GM18526 (cell line): Measurements from ENCODE around the gene ARHGEF10L.

Experiments
- POLR2A ChIP-seq: IDR thresholded peaks from 3 replicates; pipeline ENCODE4 v1.6.1; 2011; ENCODE audit not compliant: insufficient read length; ENCODE audit errors: extremely low read depth

ARHGEF10L gene

GRCh38 chr1:17686258-17686657 lies 146.8 kb downstream of the ARHGEF10L start:
- TF ChIP-seq POLR2A: no peak

GRCh38 chr1:17687145-17687544 lies 147.6 kb downstream of the ARHGEF10L start:
- TF ChIP-seq POLR2A: no peak

DNA sequence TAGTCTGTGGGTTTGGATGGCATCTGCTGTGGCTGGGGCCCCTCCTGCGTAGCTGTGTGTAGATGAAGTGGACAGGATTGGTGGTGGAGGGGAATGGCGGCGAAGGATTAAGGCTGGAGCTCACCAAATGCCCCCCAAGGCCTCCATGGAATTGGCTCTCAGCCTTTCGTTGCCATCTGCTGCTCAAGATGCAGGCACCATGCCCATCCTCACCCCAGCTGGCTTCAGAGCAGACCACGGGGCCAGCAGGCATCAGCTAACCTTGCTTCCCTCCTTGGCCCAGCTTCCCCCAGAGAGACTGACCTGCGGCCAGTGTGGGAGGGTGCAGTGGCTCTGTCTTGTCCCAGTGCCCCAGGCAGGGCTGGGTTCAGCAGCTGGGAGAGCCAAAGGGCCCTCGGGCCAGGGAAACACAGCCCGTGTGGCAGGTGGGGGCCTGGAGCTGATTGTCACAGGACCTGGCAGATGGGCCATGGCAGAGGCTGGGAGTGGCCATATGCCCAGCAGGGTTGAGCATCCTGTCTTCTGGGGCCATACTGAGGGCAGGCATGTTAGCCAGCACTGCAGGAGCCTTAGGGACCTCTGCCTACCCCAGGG lies 148.8 kb downstream of the ARHGEF10L start:
- TF ChIP-seq POLR2A: no peak

DNA sequence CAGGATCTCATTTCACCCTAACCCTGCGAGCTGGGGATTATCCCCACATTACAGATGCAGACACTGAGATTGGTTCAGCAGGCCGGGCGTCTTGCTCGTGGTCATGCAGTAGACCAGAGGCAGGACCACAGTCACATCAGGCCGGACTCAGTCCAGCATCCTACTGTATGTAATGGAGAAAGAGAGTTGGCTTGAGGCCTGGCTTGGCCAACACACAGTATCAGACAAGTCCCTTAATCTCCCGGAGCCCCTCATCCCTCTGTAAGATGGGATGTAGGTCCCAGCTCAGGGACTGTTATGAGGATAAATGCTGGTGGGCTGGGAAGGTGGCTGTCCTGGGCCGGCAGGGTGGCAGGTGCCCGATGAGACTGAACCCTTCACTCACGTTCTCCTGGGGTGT lies 149.5 kb downstream of the ARHGEF10L start:
- TF ChIP-seq POLR2A: no peak

DNA sequence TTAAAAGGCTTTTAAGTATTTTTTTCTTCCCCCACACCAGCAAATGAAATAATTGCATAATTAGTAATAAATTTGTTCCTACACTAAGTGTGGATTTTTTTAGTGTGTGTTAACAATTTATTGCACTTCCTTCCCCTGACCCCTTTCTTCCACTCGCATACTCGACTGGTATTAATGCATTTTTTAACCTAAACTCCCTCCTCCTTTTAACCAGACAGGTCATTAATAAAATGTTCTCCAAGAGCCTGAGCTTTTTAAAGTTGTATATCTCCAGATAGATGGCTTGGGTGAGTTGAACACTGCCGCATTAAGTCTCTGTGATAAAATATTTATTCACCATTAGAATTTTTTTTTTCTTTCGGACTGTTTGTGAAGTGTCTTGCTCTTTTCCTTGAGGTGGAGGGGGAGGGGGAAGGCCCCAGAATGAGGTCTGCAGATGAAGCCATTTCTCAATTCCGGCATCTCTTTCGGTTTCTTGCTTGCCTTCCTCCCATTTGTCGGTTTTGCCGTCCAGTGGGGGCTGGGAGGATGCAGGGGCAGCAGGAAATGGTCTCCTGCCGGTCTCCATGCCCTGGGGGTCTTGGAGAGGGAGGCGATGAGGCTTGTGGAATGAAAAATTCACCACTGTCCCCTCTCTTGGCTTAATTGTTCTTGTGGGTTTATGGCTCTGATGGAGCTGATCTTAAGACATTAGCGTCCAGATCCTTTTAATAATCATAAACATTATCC lies 151.6 kb downstream of the ARHGEF10L start:
- no peak for TF ChIP-seq POLR2A

DNA sequence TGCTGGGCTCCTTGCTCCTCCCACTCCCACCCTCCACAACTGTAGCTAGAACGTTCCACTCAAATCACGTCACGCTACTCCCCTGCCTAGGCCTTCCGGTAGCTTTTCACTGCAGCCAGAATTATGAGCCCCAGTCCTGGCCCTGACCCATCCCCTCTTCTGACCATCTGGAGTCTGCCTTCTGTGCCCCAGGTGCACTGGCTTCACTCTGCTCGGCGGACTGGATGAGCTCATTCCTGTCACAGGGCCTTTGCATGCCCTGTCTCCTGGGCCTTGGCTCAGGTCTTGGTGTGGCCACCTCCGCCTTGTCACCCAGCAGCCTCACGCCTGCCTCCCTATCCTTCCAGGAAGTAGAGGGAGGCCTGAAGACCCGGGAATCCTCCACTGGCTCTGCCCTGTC lies 153.1 kb downstream of the ARHGEF10L start:
- TF ChIP-seq POLR2A: no peak

GRCh38 chr1:17696417-17697301 lies 157.2 kb downstream of the ARHGEF10L start:
- TF ChIP-seq POLR2A: no peak

DNA sequence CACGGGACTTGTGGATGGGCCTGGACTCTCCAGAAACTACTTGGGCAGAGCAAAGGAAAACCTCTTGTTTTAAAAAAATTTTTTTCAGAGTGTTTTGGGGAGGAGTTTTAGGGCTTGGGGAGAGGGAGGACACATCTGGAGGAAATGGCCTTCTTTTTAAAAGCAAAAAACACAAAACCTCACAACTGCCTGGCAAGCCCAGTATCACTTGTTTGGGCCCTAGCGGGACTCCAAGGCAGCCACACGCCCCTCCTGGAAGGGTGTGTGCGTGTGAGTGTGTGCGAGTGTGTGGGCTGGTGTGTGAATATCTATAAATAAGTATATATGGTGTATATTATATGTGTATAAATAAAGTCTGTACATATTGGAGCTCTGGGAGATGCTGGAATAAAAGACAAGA lies 158.0 kb downstream of the ARHGEF10L start:
- no peak for TF ChIP-seq POLR2A

GRCh38 chr1:17699581-17699980 lies 160.1 kb downstream of the ARHGEF10L start:
- no peak for TF ChIP-seq POLR2A

DNA sequence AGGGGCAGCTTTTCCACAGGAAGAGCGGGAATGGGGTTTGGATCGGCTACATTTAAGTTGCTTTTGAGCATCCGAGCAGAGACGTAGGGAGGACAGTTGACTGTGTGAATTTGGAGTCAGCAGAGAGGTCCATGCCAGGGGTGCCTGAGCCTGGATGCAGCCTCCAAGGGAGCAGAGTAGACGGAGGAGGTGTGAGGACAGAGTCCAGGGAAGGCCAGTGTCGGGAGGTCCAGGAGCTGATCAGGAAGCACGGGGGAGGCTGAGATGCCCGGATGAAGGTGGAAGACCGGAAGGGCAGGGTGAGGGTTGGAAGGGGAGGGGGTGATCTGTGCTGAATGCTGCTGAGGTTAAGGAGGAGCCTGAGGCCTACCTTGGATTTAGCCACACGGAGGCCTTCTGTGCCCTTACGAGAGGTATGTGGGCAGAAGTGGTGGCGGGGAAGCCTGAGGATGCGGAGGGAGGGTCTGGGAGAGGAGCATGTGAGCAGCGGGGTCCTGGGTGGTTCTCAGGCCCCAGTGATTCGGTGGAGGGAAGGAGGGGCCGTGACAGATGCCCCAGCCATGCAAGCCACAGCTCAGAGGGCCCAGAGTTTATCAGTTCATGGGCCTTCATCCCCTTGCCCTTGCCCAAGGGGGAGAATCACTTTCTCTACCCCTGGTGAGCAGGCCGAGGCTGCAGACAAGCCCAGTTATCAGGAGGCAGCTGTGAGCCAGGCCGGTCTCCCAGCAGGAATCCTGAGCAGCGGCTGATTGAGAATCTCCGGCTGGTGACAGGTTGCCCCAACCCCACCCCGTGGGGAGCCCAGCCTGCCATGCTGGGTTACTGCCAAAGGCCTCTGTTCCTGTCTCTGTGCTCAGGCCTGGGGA lies 161.7 kb downstream of the ARHGEF10L start:
- no peak for TF ChIP-seq POLR2A

DNA sequence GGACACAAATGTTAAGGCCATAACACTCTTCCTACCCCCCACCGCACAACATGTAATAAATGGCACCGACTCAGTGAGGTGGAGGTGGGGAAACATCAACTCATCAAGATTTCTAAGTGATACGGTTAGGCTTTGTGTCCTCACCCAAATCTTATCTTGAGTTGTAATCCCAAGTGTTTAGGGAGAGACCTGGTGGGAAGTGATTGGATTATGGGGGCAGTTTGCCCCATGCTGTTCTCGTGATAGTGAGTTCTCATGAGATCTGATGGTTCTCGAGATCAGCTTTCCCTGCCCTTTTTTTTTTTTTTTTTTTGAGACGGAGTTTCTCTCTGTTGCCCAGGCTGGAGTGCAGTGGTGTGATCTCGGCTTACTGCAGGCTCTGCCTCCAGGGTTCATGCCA lies 164.7 kb downstream of the ARHGEF10L start:
- TF ChIP-seq POLR2A: no peak

DNA sequence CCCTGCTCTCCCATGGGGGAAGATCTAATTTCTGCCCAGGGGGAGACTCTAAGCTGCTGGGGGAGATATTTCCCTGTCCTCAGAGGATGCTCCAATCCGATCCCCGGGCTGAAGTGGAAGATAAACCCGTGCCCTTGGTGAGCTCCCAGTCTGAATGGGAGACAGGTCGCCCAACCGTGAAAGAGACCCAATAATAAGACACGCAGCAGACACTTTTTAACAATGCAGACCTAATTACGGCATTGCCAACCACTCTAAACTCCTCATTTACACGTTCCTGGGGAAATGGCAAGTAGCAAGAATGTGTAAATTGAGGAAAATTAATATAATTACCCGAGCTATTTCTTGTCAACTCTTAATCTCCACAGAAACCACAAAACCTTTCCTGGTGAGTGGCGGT lies 166.9 kb downstream of the ARHGEF10L start:
- no peak for TF ChIP-seq POLR2A

DNA sequence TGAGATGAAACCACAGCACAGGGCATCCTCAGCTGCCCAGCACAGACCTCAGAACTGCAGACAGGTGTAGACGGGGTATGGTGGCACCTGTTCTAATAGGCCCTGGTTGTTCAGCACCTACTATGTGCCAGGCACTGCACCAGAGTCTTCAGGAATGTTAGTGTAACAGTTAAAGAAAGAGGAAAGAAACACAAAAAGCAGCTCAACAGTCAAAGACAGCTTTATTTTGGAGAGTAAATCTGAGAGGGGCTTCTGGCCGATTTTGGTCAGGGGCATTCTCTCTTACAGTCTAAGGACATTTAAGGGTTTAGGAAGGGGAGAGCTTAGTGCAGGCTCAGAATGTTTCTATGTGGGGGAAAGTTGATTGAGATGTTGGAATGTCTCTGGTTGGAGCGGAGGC lies 170.5 kb downstream of the ARHGEF10L start:
- TF ChIP-seq POLR2A: no peak

- TF ChIP-seq POLR2A: no peak
These were observed 171.5 kb downstream of the ARHGEF10L start for GRCh38 chr1:17710889-17711576.

DNA sequence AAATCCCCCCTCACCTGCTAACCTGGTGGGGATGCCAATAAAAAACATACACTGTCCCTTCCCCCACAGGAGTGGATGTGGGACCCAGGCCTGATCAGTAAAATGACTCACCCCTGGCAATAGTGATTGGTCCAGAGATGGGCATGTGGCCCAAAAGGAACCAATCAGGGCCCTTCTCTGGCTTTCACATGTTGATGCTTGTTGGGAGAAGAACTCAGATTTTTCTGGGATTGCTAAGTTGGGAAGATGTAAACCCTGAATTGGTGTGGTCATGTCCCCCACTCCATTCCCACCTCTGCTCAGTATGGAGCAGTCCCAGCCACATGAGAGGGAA lies 172.0 kb downstream of the ARHGEF10L start:
- no peak for TF ChIP-seq POLR2A
